Ramos (cell line): ENCODE results near the gene CD300H.

Source experiments
- in situ Hi-C: fragments of 300-500 bp; cut with MboI; formaldehyde crosslinking; loops from one replicate; pipeline ENCODE4 v1.14.3; 2022; ENCODE audit warnings: low sequenced_read_pairs; ENCODE audit not compliant: unreplicated experiment

Gene CD300H

GRCh38 chr17:74567397-74567796 is at the start of gene CD300H:
Gene CD300H (minus strand): TSS chr17:74567509.
- in situ Hi-C loops: no loop called here

DNA sequence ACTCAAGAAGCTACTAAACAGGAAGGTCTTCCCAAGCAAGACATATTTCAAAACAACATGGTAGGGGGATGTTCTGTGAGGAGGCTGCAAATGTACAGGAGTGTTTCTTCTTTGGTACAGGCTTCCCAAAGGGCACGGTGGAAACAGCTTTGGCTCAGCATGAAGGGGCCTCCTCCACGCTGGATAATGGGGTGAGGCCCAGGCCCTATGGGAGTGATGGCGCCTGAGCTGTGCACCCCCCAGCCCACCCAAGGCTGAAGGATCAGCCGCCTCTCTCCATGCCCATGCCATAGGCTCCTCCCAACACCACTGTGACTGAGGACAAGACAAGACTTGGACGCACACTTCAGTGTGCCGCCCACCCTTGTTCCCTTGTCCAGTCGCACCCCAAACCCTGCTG is 49.4 kb upstream of the CD300H start:
- in situ Hi-C loops: no loop called here

DNA sequence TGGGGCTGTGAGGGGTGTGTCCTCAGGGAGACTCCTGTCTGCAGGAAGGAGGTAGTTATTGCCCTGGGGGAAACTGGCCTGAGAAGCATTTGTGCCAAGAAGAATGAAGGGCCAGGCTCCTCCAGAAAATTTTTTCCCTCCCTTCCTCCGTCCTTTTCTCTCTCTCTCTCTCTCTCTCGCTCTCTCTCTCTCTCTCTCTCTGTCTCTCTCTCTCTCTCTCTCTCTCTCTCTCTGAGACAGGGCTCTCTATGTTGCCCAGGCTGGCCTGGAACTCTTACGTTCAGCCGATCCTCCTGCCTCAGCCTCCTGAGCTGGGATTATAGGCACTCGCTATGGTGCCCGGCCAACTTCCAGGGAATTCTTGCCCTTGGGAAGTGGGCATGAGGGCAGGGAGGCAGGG is 44.7 kb upstream of the CD300H start:
- in situ Hi-C loops: no loop called here

GRCh38 chr17:74610108-74610507 is 42.8 kb upstream of the CD300H start:
- in situ Hi-C loops: no loop called here

GRCh38 chr17:74608511-74608910 is 41.2 kb upstream of the CD300H start:
- in situ Hi-C loops: no loop called here

GRCh38 chr17:74607221-74607620 is 39.9 kb upstream of the CD300H start:
- in situ Hi-C loops: no loop called here

DNA sequence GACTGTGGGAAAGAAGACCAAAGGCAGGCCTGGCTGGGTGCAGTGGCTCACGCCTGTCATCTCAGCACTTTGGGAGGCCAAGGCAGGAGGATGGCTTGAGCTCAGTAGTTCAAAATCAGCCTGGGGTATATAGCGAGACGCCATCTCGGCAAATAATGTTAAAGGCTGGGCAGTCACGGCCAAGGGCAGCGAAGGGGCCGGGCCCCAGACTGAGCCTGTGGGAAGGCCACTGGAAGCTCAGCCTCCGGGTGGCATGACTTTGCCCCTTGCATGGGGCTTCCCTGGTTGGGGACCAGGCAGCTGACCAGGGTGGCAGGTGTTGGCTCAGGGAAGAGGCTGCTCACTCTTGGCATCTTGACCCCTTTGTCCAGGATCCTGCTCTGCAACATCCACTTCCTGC is 38.7 kb upstream of the CD300H start:
- in situ Hi-C loops: no loop called here

DNA sequence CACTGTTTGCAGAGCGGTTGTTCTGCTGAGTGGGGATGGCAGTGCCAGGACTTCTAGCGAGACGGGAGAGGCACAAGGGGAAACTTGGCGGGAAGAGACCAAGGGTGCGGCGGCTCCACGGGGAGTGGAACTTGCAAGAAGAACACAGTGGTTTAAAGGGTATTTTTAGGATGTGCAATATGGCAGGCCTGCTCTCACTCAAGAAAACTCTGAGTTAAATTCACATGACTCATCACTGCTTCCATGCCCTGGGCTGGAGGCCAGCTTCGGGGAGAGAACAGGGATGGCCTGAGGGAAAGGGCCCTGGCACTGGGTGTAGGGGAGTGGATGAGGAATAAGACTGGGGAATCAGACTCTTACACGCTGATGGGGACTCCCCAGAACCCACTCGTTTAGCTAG is 38.1 kb upstream of the CD300H start:
- in situ Hi-C loops: no loop called here

- in situ Hi-C loops: no loop called here
These were observed 37.5 kb upstream of the CD300H start for GRCh38 chr17:74604761-74605160.

DNA sequence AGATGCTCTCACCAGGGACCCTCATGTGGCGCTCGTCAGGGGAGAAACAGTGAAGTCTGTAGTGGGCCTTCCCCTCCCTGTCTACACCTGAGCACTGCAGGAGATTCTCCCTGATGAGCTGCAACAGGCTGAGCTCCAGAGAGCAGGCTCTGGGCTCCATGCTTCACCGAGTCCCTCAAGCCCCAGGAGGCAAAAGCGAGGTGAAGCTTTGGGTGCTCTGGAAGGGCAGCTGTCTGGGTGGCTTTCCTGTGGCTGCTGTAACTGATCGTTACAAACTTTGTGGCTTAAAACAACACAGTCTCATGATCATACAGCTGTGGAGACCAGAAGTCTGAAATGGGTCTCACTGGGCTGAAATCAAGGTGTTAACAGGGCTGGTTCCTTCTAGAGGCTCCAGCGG is 36.9 kb upstream of the CD300H start:
- in situ Hi-C loops: no loop called here

- in situ Hi-C loops: no loop called here
These were observed 36.4 kb upstream of the CD300H start for GRCh38 chr17:74603746-74604145.

DNA sequence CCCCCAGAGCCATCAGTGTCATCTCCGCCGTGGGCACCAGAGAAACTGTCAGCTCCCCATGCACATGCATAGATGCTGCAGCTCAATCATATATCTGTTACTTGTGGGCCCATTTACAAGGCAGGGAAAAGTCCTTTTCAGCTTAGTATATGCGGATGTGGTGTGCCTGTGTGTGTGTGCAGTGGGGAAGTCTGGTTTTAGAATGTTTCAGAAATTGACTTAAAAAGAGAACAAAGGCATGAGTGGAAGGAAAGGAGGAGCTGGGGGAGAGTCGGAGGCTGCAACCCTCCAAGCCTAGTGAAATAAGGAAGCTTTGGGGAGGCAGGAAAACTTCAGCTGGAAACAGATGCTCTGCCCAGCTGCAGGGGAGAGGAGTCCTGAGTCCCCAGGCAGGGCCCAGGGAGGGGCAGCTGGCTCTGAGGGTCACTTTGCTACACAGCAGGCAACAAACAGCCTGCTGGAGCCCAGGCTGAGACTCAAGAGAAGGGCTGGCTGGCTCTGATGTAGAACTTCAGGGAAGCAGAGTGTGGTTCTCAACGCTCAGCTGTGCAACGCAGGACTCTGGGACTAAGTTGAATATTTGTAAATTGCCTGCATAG is 35.8 kb upstream of the CD300H start:
- in situ Hi-C loops: no loop called here

DNA sequence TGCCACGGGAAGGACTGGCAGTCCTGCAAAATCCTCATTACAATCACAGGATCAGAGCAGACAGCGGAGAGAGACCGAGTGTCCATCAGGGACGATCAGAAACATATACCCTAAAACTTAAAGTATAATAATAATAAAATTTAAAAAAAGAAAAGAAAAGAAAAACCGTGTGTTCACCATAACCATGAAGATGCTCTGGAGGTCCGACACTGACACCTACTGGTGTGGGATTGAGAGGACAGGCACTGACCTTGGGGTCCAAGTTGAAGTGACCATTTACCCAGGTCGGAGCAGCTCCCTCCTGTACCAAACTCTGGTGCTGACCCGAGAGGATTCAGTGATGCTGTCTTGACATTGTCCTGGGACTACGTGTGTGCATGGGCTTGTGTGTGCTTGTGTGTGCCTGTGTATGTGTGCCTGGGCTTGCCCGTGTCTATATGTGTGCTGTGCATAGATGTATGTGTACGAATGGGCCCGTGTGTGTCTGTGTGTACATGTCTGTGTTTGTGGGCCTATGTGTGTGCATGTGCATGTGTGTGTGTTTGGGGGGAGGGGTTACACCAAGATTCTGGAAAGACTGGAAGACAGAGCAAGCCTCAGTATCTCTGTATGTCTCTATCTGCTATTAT is 34.7 kb upstream of the CD300H start:
- in situ Hi-C loops: no loop called here

DNA sequence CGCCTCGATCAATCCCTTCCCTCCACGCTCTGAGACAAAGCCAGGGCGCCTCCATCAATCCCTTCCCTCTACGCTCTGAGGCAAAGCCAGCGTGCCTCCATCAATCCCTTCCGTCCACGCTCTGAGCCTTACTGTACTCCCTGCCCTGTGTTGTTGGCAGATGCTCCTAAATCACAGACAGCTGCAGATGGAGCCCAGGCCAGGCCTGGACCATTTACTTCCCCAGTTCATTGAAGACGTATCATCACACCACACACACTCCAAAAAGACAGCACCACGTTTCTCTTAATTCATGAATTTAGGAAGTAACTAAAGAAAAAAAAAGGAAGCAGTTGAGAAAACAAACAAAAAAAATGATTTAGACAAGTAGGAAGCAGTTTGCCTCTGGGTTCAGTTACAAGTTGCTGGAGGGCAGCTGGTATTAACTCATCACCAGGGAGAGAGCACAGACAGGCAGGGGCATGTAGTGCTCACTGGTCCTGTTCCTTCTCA is 32.2 kb upstream of the CD300H start:
- in situ Hi-C loops: no loop called here

GRCh38 chr17:74599023-74599399 is 31.7 kb upstream of the CD300H start:
- in situ Hi-C loops: no loop called here

- in situ Hi-C loops: no loop called here
These were observed 31.2 kb upstream of the CD300H start for GRCh38 chr17:74598346-74599022.

GRCh38 chr17:74597069-74597790 is 29.9 kb upstream of the CD300H start:
- in situ Hi-C loops: no loop called here

GRCh38 chr17:74595037-74595750 is 27.9 kb upstream of the CD300H start:
- in situ Hi-C loops: no loop called here

DNA sequence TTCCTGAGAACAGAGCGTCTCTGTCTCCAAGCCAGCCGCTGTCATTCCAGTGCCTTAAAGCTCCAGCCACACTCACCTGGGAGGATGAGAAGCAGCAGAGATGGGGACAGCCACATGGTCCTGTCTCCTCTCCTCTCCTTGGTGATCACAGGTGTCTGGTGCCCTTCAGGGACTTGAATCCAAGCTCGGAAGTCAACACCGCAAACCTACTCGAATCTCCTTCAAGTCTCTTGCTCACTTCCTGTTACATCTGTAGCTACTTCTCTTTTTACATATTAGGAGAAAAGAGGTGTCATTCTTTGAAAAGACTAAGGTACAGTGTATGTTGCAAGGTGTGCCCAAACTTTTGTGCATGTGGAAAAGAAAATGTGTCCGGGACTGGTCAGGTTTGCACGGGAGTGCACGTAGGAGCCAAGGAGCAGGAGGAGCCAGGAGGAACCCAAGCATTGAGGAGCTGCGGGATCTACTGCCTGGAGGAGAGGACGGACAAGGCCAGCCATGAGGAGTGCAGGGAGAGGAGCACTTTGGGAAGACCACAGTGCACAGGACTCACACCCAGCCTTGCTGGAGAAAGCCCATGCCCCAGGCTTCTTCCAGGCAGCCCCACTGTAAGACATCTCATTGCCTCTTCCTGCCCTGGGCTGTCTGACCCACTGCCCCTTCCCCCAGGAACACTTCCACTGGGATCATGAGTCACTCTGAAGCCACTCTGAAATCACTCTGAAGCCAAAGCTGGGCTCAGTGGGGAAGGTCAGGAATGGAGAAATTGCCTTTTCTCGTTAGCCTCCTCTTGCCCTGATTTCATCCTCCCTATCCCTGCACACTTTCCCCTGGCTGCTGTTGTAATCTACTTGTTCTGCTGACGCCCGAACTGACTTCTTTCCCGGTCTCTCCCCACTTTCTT is 25.0 kb upstream of the CD300H start, which contains the start of gene CD300LD:
CD300LD (minus strand) TSS at position 197 of the 904 bp plus-strand sequence; CDS start at position 116, 81 bp downstream.
- in situ Hi-C loops: no loop called here
